ENCODE data around the gene MT1B.
"Not testable (repeated sequence)": the region's sequence is repeated elsewhere in the genome, so short reads cannot be mapped to it uniquely, and the experiment has no call there.

Gene MT1B

DNA sequence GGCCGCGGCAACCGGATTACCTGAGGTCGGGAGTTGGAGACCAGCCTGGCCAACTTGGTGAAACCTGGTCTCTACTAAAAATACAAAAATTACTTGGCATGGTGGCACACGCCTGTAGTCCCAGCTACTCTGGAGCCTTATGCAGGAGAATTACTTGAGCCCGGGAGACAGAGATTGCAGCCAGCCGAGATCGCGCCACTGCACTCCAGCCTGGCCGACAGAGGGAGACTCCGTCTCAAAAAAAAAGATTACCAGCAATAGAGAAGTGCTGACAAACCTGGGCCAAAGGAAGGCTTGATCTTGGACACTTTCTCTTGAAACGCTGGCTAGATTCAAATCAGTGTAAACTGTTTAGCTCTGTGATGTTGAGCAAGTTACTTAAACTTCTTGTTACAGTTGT lies 22.2 kb downstream of the MT1B start:
- H3K23ac ChIP-seq (ENCODE audit: low read depth, low read length, poor library complexity): no peak overlapping the region
- no peak overlapping the region for H3K4me2 ChIP-seq (ENCODE audit: insufficient read depth, low read length, poor library complexity, severe bottlenecking)
- H4K8ac ChIP-seq (ENCODE audit: low read depth, low read length): no peak overlapping the region
- H2AFZ ChIP-seq (ENCODE audit: low read length): no peak overlapping the region
- no peaks in the 10 kb centered on the region for H3K79me1 ChIP-seq (ENCODE audit: low read depth, low read length)
- no peak for DNase-seq (ENCODE audit: low spot score)
- H3K18ac ChIP-seq (ENCODE audit: low read length): no peak overlapping the region
- H2BK120ac ChIP-seq (ENCODE audit: low read depth, low read length): no peak overlapping the region
- no peak overlapping the region for H2BK15ac ChIP-seq (ENCODE audit: low read length)
- no CpG with 5 or more reads among the region's 12 CpGs for WGBS, 2 donors (ENCODE audit: extremely low coverage in 2 of 2, insufficient read length in 2 of 2, insufficient replicate concordance in 1 of 2)
- no peak overlapping the region for H3K4ac ChIP-seq (ENCODE audit: low read length)
- H2BK12ac ChIP-seq (ENCODE audit: low read length): no peak overlapping the region
- peaks cover 0 to 3% of the 10 kb centered on the region in 2 donors for H3K9me3 ChIP-seq (replicated peaks in 1 of 2; ENCODE audit: control insufficient read depth in 2 of 2, insufficient read depth in 1 of 2, low read depth in 1 of 2, low read length in 2 of 2)
- no peak overlapping the region for H3K14ac ChIP-seq (ENCODE audit: low read length)
- H2AK5ac ChIP-seq (ENCODE audit: low read depth, low read length): no peak overlapping the region
- H3K36me3 ChIP-seq (replicated peaks in 1 of 2; ENCODE audit: control insufficient read depth in 2 of 2, insufficient read depth in 2 of 2, low read length in 2 of 2): no peaks in the 10 kb centered on the region
- peaks cover 27 to 94% (median 81%) of the 10 kb centered on the region in 3 experiments for H3K27me3 ChIP-seq (ENCODE audit: control insufficient read depth in 3 of 3, insufficient read depth in 3 of 3, low read depth in 1 of 3, low read length in 3 of 3)
- no peak overlapping the region for H4K91ac ChIP-seq (ENCODE audit: low read depth, low read length, poor library complexity)
- H3K9ac ChIP-seq (ENCODE audit: low read depth, low read length, poor library complexity): no peak overlapping the region
- H3K27ac ChIP-seq (replicated peaks; ENCODE audit: low read length): no peak overlapping the region
- peaks cover 0 to 6% of the 10 kb centered on the region in 2 donors for H3K4me1 ChIP-seq (ENCODE audit: control insufficient read depth in 2 of 2, insufficient read depth in 1 of 2, low read depth in 1 of 2, low read length in 2 of 2)
- H2BK5ac ChIP-seq (ENCODE audit: low read length): no peak overlapping the region
- no peak overlapping the region for H3K4me3 ChIP-seq (ENCODE audit: low read length in 2 of 2)

GRCh38 chr16:56674570-56674969 lies 22.9 kb downstream of the MT1B start:
- not testable (repeated sequence) for H3K18ac ChIP-seq (ENCODE audit: low read length); H3K4me3 ChIP-seq (ENCODE audit: low read length in 2 of 2); H3K9ac ChIP-seq (ENCODE audit: low read depth, low read length, poor library complexity); H3K4ac ChIP-seq (ENCODE audit: low read length); H4K91ac ChIP-seq (ENCODE audit: low read depth, low read length, poor library complexity); H2BK5ac ChIP-seq (ENCODE audit: low read length); H4K8ac ChIP-seq (ENCODE audit: low read depth, low read length); H2BK12ac ChIP-seq (ENCODE audit: low read length); H3K79me1 ChIP-seq (ENCODE audit: low read depth, low read length); H2AFZ ChIP-seq (ENCODE audit: low read length); H2BK120ac ChIP-seq (ENCODE audit: low read depth, low read length); H2AK5ac ChIP-seq (ENCODE audit: low read depth, low read length); H3K14ac ChIP-seq (ENCODE audit: low read length); H3K9me3 ChIP-seq (replicated peaks in 1 of 2; ENCODE audit: control insufficient read depth in 2 of 2, insufficient read depth in 1 of 2, low read depth in 1 of 2, low read length in 2 of 2); H2BK15ac ChIP-seq (ENCODE audit: low read length); H3K23ac ChIP-seq (ENCODE audit: low read depth, low read length, poor library complexity); H3K4me1 ChIP-seq (ENCODE audit: control insufficient read depth in 2 of 2, insufficient read depth in 1 of 2, low read depth in 1 of 2, low read length in 2 of 2); H3K27ac ChIP-seq (replicated peaks; ENCODE audit: low read length); H3K36me3 ChIP-seq (replicated peaks in 1 of 2; ENCODE audit: control insufficient read depth in 2 of 2, insufficient read depth in 2 of 2, low read length in 2 of 2); DNase-seq (ENCODE audit: low spot score); H3K4me2 ChIP-seq (ENCODE audit: insufficient read depth, low read length, poor library complexity, severe bottlenecking)
- H3K27me3 ChIP-seq (ENCODE audit: control insufficient read depth in 3 of 3, insufficient read depth in 3 of 3, low read depth in 1 of 3, low read length in 3 of 3): peaks cover 20 to 94% (median 74%) of the 10 kb centered on the region in 3 experiments
- no CpG with 5 or more reads among the region's 6 CpGs for WGBS, 2 donors (ENCODE audit: extremely low coverage in 2 of 2, insufficient read length in 2 of 2, insufficient replicate concordance in 1 of 2)

DNA sequence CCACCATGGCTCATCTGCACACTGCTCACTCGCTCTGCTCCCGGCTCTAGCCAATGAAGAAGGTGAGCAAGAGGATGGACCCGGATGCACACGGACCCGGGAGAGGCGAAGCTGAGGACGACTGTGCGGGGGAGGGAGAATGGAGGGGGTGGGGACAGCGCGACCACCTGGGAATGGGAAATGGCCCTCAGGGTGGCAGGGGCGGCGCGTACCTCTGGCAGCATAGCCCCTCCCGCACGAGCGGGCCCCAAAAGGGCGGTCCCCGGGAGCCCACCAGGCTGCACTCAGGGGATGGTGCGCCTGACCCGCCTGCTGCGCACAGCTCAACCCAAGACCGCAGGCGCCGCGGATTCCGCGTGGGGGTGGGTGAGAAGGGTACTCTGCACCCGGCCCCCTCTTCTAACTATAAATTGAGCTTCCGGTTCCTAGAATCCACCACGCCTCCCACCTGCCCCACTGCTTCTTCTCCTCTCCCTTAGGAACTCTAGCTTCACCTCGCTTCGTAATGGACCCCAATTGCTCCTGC lies 24.1 kb downstream of the MT1B start:
- peak overlapping the region; percentile 82 for H3K23ac ChIP-seq (ENCODE audit: low read depth, low read length, poor library complexity)
- DNase-seq (ENCODE audit: low spot score): no peak
- no peak overlapping the region for H4K91ac ChIP-seq (ENCODE audit: low read depth, low read length, poor library complexity)
- H3K4ac ChIP-seq (ENCODE audit: low read length): no peak overlapping the region
- WGBS, 2 donors (ENCODE audit: extremely low coverage in 2 of 2, insufficient read length in 2 of 2, insufficient replicate concordance in 1 of 2): no CpG with 5 or more reads among the region's 32 CpGs
- H3K27me3 ChIP-seq (ENCODE audit: control insufficient read depth in 3 of 3, insufficient read depth in 3 of 3, low read depth in 1 of 3, low read length in 3 of 3): peaks cover 12 to 93% (median 63%) of the 10 kb centered on the region in 3 experiments
- peak overlapping the region; percentile 22 for H2AFZ ChIP-seq (ENCODE audit: low read length)
- H2BK5ac ChIP-seq (ENCODE audit: low read length): no peak overlapping the region
- H3K14ac ChIP-seq (ENCODE audit: low read length): no peak overlapping the region
- no peak overlapping the region for H2BK12ac ChIP-seq (ENCODE audit: low read length)
- H3K9me3 ChIP-seq (replicated peaks in 1 of 2; ENCODE audit: control insufficient read depth in 2 of 2, insufficient read depth in 1 of 2, low read depth in 1 of 2, low read length in 2 of 2): peaks cover 0 to 2% of the 10 kb centered on the region in 2 donors
- H3K18ac ChIP-seq (ENCODE audit: low read length): peak overlapping the region; percentile 35
- H4K8ac ChIP-seq (ENCODE audit: low read depth, low read length): no peak overlapping the region
- H3K27ac ChIP-seq (replicated peaks; ENCODE audit: low read length): no peak overlapping the region
- no peaks in the 10 kb centered on the region for H3K36me3 ChIP-seq (replicated peaks in 1 of 2; ENCODE audit: control insufficient read depth in 2 of 2, insufficient read depth in 2 of 2, low read length in 2 of 2)
- no peaks in the 10 kb centered on the region for H3K79me1 ChIP-seq (ENCODE audit: low read depth, low read length)
- no peak overlapping the region for H3K9ac ChIP-seq (ENCODE audit: low read depth, low read length, poor library complexity)
- no peak overlapping the region for H2BK15ac ChIP-seq (ENCODE audit: low read length)
- no peak overlapping the region for H2AK5ac ChIP-seq (ENCODE audit: low read depth, low read length)
- H3K4me2 ChIP-seq (ENCODE audit: insufficient read depth, low read length, poor library complexity, severe bottlenecking): peak overlapping the region; percentile 51
- peaks cover 0 to 6% of the 10 kb centered on the region in 2 donors for H3K4me1 ChIP-seq (ENCODE audit: control insufficient read depth in 2 of 2, insufficient read depth in 1 of 2, low read depth in 1 of 2, low read length in 2 of 2)
- no peak overlapping the region for H3K4me3 ChIP-seq (ENCODE audit: low read length in 2 of 2)
- no peak overlapping the region for H2BK120ac ChIP-seq (ENCODE audit: low read depth, low read length)

GRCh38 chr16:56677474-56677873 lies 25.8 kb downstream of the MT1B start:
- no peak overlapping the region for H2BK15ac ChIP-seq (ENCODE audit: low read length)

More at GRCh38 chr16:56677474-56677873, 25.8 kb downstream of the MT1B start:
- Histone ChIP-seq H4K8ac (ENCODE audit: low read depth, low read length) (no peak overlapping the region), H3K27me3 (ENCODE audit: control insufficient read depth in 3 of 3, insufficient read depth in 3 of 3, low read depth in 1 of 3, low read length in 3 of 3) (peaks cover 10 to 89% (median 52%) of the 10 kb centered on the region in 3 experiments), H3K4me1 (ENCODE audit: control insufficient read depth in 2 of 2, insufficient read depth in 1 of 2, low read depth in 1 of 2, low read length in 2 of 2) (peaks cover 12 to 14% of the 10 kb centered on the region in 2 donors), H3K79me1 (ENCODE audit: low read depth, low read length) (no peaks in the 10 kb centered on the region), H2AFZ (ENCODE audit: low read length) (no peak overlapping the region), H2BK120ac (ENCODE audit: low read depth, low read length) (no peak overlapping the region), H3K4ac (ENCODE audit: low read length) (no peak overlapping the region), H3K9ac (ENCODE audit: low read depth, low read length, poor library complexity) (no peak overlapping the region), H3K14ac (ENCODE audit: low read length) (no peak overlapping the region), H2AK5ac (ENCODE audit: low read depth, low read length) (no peak overlapping the region), H3K9me3 (replicated peaks in 1 of 2; ENCODE audit: control insufficient read depth in 2 of 2, insufficient read depth in 1 of 2, low read depth in 1 of 2, low read length in 2 of 2) (peaks cover 0 to 2% of the 10 kb centered on the region in 2 donors), H3K27ac (replicated peaks; ENCODE audit: low read length) (no peak overlapping the region), H3K4me3 (ENCODE audit: low read length in 2 of 2) (no peak overlapping the region), H2BK5ac (ENCODE audit: low read length) (no peak overlapping the region), H3K18ac (ENCODE audit: low read length) (no peak overlapping the region), H2BK12ac (ENCODE audit: low read length) (no peak overlapping the region), H4K91ac (ENCODE audit: low read depth, low read length, poor library complexity) (no peak overlapping the region), H3K36me3 (replicated peaks in 1 of 2; ENCODE audit: control insufficient read depth in 2 of 2, insufficient read depth in 2 of 2, low read length in 2 of 2) (no peaks in the 10 kb centered on the region), H3K4me2 (ENCODE audit: insufficient read depth, low read length, poor library complexity, severe bottlenecking) (no peak overlapping the region), H3K23ac (ENCODE audit: low read depth, low read length, poor library complexity) (no peak overlapping the region)
- no CpG with 5 or more reads among the region's 3 CpGs for WGBS, 2 donors (ENCODE audit: extremely low coverage in 2 of 2, insufficient read length in 2 of 2, insufficient replicate concordance in 1 of 2)
- DNase-seq (ENCODE audit: low spot score): no peak
